Anterior cingulate cortex (tissue), 58 donors: ENCODE data around the gene STARD8.
"Not testable (repeated sequence)": the region's sequence is repeated elsewhere in the genome, so short reads cannot be mapped to it uniquely, and the experiment has no call there.

Experiments
- DNase-seq, 58 donors: peaks; one replicate each; lab custom pipeline; 2025; lab: John Stamatoyannopoulos, UW

STARD8 gene

DNA sequence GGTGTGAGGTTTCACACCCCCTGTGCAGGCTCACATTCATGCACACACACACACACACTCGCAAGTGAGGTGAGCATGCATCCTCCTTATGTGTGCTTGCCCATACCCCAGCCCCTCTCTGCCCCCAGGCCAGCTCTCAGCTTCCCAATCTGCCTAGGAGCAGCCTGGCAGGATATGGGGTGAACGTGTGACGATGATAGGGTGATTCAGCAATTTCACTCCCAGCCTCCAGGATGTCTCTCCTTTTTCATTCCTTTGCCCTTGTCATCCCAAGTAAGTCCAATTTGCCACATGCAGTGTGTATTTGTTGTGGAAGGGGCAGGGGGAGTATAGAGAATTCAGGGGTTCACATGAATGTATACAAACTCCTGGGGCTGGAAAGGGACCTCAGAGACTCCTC, 7.2 kb downstream of the STARD8 start:
- DNase-seq = no peak

DNA sequence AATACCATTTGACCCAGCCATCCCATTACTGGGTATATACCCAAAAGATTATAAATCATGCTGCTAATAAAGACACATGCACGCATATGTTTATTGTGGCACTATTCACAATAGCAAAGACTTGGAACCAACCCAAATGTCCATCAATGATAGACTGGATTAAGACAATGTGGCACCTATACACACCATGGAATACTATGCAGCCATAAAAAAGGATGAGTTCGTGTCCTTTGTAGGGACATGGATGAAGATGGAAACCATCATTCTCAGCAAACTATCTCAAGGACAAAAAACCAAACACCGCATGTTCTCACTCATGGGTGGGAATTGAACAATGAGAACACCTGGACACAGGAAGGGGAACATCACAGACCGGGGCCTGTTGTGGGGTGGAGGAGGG, 9.0 kb downstream of the STARD8 start:
- DNase-seq = not testable (repeated sequence)

DNA sequence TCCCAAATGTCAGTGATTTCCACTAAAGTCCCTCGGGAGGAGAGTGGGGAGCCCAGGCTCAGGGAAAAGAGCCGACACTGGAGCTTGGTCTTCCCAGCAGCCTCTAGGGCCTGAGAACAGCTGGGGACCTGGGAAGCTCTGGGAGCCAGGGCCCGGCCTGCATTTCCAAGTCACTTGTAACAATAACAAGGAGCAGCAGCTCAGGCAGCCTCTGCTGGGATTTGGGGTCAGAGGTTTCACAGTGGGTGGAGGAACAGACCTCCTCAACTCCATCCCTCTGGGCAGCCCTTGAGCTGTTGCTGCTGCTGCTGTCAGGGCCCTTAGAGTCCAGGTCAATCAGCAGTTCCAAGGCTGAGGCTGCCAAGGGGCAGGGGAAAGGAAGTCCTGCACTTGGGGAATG, 11.1 kb downstream of the STARD8 start:
- DNase-seq = no peak

DNA sequence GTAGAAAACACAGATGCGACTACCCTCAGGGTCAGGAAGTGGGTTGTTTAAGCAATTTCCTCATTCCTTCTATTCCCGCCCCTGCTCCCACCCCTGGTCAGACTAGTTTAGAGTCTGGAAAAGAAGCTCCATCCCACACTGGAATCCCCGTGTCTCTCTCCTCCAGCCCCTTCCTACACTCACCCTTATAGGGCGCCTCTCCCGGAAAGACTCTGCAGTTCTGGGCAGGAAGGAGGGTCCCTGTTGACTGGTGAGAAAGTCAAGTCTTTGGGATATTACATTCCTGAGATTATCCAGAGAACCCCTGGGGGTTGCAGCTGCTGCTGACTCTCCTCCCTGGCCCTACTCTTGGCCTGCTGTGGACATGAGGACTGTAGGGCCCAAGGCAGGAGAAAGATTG, 11.9 kb downstream of the STARD8 start:
- no peak for DNase-seq

DNA sequence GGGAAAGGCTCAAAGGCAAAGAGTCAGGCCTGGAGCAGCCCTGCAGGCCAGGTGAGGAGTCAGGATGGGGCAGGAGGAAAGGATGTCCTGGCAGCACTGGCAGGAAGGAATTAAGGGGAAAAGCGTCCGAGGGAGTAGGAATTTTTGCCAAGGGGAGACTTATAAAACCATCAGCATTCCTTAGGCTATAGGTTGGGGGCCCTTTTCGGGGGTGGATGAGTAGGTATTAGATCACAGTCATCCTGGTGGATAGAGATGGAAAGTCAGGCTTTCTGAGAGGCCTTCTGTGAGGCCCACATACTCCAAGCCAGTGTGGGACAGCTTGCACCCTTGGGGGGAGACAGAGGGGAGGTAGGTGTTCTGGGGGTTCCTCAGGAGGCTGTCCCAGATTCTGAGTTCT, 12.3 kb downstream of the STARD8 start:
- no peak for DNase-seq

DNA sequence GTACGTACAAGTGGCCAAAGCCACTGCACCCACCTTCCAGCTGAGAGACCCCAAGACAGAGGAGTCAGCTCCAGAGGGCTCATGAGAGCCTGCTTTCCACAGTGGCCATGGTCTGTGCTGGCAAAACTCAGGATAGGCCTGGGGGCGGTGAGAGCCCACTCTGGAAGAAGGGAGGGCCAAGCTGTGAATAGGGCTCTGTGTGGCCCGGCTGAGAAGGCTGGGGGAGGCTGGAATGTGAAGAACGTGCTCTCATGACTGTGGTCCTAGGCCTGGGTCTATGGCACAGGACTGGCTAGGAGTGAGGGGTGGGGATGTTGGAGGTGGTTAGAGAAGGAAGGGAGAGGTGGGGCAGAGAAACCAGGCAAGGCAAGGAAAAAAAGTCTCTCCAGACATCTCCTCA, 13.3 kb downstream of the STARD8 start:
- no peak for DNase-seq

DNA sequence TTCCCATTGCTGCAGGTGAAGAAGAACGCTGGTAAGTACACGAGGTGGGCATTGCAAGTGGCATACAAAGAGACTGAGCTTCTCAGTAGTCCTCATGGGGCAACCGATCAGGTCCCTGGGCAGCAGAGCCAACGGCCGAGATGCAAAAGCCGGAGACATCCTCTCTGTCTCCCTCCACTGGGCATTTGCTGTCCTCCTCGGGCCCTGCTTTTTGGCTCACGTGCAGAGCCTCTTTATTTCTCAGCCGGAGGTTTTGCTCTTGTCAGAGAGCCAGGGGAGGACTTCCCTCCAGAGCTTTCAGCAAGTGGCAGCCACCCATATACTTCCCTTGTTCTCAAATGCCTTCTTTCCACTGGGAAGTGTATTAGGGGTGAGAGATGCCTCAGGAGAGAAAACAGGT, 18.0 kb downstream of the STARD8 start:
- DNase-seq = no peak

DNA sequence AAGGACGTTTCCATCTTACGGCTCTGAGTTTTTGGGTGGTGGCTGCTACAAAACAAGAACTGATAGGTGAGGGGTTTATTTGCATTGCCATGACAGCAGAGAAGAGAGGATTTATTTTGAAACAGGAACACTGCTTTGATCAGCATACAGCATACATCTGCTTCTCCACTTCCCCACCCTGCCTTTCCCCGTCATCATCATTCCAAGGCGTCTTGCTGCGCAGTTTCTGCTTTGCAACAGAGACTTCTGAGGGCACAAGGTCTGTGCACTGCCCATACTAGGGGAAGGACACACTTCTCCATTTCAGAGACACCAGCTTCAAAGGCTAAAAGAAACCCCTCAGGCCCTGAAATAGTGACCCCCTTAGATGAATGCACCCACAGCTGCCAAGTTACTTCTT, 19.1 kb downstream of the STARD8 start:
- no peak for DNase-seq

DNA sequence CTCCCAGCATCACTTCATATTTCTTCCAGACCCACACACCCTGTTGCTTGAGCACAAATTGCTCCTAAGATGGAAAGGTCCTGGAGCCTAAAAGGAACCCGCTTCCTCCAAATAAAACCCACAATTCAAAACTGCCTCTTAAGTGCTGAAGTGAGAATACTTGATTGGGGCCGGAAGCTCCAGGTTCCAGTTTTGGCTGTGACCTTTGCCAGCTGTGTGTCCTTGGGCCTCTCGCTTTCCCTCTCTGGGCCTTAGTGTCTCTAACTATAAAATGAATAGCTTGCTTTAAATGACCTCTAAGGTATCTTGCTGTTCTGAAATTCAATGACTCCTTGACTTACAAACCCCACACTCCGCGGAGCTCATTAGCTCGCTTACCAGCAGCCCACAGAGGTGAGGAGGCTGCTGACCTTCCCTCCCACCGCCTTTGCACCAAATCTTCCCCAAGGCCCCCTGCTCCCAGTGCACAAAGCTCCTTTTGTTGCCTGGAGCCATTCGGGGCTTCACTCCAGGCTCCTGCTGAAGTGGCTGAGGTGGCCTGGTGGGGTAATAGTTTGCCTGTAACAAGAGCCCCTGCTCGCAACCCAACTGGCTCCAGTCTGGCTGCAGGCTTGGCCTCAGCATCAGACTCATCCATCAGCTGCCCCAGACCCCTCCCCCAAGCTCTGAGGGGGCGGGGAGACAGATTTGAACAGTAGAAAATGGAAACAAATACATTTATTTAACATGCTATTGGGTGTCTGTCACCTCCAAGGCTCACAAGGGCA, 21.8 kb downstream of the STARD8 start:
- no peak for DNase-seq

DNA sequence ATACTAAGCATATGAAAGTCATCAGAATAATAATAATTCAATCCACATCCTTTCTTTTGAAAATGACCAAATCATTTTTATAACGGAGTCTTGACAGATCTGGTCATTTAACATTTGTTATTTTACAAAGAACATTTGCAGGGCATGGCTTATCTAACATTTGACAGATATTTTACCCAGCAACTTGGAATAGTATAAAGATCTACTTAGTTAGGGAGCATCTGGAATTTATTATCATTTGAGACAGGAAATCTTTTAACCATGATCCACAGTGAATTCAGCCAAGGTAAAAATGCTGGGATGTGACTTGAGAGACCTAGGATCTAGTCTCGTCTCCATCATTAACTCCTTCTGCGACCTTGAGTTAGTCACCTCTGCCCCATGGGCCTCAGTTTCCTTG, 22.4 kb downstream of the STARD8 start:
- DNase-seq = no peak

DNA sequence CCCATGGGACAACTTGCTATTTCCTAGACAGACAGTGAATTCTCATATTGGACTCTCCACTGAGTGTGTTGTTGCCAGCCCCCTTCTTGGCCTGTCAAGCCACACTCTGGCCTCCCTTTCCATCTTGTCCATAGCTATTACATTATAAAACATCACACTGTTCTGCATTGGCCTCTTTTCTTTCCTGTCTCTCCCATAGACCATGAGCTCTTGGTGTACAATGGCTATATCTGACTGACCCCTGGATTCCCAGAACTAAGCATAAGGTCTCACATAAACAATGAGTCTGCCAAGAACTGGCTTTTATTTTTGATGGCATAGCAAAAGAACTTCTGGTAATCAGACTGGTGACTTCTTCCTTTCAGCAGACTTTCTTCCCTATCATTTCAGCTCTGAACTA, 23.8 kb downstream of the STARD8 start:
- no peak for DNase-seq

DNA sequence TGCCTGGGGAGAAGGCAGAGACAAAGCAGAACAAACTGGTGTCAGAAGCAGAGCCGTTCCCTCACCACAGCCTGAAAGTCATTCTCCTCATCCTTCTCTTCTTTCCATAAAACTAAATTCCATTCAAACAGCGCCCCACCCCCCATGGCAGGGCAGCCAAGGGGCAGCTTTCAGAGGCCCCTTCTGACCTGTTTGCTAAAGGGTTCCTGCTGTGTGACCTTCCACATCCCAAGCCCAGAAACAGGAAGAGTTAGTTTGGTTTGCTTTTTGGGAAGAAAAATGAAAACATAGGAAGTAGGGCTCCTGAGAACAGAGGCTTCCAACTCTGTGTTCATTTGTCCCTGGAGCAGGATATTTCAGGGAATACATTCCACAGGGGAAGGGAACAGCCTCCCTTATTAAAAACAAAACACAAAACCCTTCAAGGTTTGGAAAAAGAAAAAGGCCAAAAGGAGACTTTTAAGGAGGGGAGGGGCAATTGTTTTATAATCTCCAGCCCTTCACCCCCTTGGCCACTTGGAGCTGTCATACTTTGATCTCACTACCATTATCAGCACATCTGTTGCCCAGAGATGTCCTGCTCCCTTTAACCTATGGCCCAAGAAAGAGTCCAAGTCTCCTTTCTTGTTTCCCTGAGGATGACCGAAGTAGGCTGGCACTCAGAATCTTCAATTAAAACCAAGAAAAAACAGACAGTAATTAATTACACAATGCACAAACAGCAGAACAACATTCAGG, 25.3 kb downstream of the STARD8 start:
- no peak for DNase-seq

DNA sequence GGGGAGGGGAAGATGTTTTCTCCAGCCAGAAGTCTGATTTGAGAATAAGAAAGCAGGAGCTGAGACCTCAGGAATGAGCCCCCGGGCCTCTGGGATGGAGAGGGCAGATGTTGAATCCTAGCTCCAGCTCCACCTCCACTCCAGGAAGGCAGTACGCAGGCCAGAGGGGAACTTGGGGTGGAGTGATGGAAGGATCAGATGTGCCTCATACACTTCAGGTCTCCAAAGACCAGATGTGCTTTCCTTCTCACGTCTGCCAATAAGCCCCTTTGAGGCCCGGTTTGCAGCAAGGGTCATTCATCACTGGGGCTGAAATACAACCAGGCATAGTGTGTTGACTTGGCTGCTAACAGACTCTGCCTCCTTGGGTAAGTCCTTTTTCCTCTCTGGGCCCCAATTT, 28.1 kb downstream of the STARD8 start:
- DNase-seq = no peak

DNA sequence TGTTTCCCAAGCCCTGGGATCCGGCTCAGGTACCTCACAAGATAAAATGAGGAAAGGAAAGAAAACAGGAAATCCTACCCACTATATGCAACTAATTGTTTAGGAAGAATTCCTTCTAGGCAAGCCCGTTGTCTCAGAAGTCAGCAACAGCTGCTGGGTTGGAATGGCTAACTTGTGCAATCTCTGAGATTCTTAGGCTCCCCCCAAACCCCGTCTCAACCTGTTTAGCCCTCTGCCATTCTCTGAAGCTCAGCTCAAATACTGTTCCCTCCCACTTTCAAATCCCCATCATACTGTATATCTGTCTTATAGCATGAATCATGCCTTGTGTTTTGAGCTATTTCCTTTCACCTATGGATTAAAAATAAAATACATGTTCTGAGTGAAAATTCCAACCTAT, 28.9 kb downstream of the STARD8 start:
- DNase-seq = no peak

DNA sequence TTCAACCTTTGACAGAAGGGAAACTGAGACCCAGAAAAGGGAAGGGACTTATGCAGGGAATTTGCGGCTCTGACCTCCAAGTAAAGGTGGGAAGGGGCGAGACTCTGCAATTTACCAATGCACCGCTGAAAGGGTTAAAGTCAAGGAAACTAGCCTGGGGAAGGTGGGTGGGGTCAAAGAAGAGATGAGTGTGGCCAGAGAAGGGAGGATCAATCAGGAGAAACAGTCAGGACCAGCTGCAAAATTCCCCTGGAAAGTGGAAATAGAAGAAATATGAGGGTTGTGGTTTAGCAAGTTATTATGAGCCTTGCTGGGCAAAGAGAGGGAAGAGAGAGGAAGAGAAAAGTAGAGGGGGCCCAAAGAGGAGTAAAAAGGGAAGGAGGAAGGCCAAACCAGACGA, 30.5 kb downstream of the STARD8 start:
- DNase-seq = no peak

DNA sequence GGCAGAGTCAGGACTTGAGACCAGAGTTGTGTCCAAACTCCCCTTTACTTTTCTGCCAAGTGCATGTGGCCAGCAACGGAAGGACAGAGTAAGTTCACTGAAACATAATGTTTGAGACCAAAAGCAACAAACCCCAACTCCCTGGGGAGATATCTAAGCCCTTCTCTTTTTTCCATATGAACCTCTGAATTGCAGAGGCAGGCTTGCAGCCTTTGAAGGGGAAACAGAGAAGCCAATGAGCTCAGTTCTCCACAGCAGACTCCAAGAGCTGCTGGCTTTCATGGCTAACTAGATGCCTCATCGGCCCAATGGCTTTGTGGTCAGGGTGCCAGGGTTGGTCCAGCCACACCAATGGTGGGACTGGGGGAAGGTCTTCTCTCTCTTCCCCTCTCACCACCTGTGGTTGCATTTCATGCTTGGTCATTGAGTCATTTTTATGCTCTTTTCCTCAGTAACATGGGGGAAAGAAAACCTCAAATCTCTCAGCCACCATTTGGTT, 34.0 kb downstream of the STARD8 start:
- DNase-seq = no peak

DNA sequence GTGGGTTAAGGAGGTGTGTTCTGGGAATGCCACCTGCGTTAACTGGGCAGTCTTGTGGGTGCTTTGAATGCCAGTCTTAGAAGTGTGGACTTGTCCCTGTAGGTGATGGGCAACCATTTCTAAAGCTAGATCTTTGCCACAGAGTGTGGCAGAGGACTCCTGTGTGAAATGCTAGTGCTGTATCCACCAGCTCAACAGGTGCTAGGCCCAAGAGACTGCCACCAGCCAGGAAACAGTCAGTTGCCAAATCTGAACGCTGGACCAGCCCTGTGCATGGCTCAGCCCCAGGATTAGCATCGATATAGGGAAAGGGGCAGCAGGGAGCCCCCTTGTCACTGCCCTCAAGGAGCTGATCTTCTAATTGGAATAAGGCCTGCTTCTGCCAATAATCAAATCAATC, 35.3 kb downstream of the STARD8 start:
- no peak for DNase-seq

DNA sequence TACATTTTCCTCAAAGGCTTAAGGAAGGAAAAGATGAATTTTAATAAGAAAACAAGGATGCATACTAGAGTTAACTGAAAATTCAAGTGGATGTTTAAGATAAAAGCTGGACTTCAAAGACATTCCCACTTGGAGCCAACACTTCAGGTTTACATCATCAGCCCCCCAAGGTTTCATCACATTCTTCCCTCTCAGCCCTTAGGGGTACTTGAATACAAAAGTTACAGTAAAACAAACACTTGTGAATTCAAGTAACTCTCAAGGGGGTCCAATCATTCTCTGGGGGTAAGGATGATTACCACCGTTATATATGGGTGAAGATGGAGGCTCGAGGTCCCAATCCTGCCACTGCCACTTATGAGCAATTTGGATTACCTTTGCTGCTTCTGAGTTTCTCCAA, 36.1 kb downstream of the STARD8 start:
- no peak for DNase-seq

DNA sequence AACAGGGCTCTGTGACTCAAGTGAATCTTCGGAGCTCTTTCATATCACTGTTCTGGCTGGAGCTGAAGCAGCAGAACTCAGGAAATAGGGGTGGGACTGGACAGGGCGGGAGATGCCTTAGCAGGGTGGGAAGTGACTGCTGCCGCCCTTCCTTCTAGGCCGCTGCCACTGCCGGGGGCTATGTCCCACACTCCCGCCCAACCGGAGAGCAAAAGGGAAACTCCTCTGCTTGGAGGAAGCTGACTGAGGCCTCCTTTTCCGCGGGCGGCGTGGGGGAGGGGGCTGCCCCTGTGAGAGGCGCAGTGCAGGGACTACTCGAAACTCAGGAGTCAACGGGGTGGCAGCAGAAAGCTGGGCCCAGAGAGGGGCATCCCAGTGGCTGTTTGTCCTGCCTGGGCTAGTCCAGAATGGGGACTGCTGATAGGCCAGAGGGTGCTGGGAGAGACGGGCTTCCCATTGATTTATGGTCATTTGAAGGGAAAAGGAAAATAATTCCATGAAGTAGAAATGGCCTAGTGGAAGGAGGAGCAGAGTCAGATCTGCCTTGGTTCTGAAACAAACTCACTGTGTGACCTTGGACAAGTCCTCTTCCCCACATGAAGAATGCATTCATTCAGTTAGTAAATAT, 36.9 kb downstream of the STARD8 start:
- DNase-seq = peak in 5 of 58 donors; percentile 1 to 15 (median 5)

DNA sequence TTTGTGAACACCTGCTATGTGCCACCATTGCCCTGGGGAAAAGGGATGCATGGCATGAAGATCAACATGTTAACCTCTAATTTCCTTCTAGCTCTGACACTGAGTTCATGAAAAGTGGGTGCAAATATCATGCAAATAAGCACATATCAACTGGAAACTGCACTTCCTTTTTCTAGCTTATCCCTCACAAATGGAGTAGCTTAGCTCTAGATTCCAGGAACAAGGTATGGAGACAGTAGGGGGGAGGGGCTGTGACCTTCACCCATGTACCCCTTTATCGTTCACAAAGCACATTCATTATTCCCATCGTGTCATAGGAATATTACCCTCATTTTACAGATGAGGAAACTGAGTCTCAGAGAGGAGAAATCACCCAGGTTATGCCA, 37.4 kb downstream of the STARD8 start:
- no peak for DNase-seq

DNA sequence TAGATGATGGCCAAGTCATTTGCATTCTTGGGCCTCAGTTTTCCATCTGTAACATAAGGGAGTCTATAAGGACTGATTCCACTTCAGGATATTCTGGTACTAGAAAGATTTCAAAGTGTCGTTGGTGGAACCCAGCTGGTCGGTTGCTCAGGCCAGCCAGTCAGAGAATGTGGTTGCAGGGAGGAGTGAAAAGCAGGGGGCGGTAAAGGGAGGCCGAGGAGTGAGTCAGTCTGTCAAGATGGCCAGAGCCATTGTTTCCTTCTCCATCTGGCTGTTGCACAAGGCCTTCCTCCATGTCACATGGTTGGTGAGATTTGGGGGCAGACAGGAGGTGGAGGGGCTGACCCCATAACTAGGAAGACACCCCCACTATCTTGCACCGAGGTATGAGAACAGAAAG, 38.2 kb downstream of the STARD8 start:
- peak in 1 of 58 donors; percentile 14 for DNase-seq
